H1 (cell line): ENCODE measurements around the gene CCDC152. TPM values are rescaled to one million over a fixed set of nuclear protein-coding genes. Genes with fewer than 3 reads are reported as not detected.

Experiments used
- CHD7 ChIP-seq: fragments of 300-600 bp; sonication (generic); IDR thresholded peaks from 2 replicates; pipeline ENCODE4 v1.7.1; 2012; ENCODE audit warnings: low read length, moderate library complexity, mild to moderate bottlenecking, inconsistent platforms; ENCODE audit not compliant: insufficient replicate concordance
- POU5F1 ChIP-seq: IDR thresholded peaks from 2 replicates; pipeline ENCODE4 v1.6.1; 2011; ENCODE audit warnings: low read depth, mild to moderate bottlenecking, low read length, moderate library complexity
- polyA plus RNA-seq, 7 experiments: library from polyadenylated mRNA; depleted of rRNA in 3 of 7; stranded (reverse) in 5 of 7; unstranded in 2 of 7; fragments of >200 nt in 5 of 7; fragments of 200-250 nt in 2 of 7; gene quantifications; 1 replicate in 5 of 7; 2 replicates in 1 of 7; 4 replicates in 1 of 7; pipeline versions ENCODE4 v1.2.1 to v1.2.3, GENCODE V29; 2011 to 2013; ENCODE audit warnings: missing spikeins in 2 of 7, mixed read lengths in 2 of 7
- total RNA-seq: library from RNA; stranded (reverse); fragmentation: NEBNext Ultra II Directional; extraction: Animal tissue kit (Norgen Biotek cat#: 25700); gene quantifications from 2 replicates; pipeline ENCODE4 v1.2.1, GENCODE V29; 2021

Gene CCDC152
- total and polyA plus RNA-seq, 2 of the 8 experiments (the other 6 are each of a cell fraction or from before 2014, with no cell fraction given): 2.6 to 9.5 TPM

DNA sequence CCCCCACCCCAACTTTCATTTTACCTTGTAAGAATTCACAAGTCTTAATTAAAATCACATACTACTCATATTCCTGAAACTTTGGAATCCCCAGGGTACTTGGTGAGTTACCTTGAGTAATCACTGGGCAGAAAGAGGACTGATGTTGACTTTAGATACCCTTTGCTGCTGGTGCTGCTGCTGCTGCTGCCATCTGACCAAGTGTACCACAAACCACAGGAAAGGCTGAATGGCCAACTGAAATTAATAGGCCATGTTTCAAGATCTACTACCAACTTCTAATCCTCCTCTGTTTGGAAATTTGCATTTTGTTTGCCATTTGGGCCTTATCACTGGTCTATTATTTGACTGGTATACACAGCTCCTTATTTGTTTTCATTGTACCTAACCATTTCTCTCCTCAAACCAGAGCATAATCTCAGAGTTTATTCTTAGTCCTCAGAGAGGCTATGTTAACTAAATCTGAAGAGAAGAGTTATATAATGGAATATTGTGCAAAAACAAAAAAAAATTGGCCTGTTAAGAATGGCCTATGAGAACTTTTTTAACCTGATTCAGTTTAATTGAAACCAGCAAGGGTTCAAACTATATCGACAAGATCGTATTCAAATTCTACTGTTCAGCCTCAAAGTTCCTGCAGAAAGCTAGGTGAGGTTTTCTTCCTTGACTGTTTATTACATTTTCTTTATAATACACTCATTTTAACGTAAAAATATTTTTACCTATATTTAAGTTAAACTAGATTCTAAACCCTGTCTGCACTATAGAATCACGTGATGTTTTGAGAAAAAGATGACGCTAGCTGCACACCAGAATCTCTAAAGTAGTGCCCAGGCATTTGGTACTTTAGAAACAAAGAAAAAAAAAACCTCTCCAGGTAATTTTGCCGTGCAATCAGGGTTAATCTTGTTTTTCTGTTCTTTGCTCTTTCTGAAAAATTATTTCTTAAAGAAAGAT, 41.9 kb downstream of the CCDC152 start (continued):
- TF ChIP-seq CHD7: no peak
- no peak for TF ChIP-seq POU5F1
